ENCODE data around the gene SSNA1.
A peak's percentile ranks its signal among the peaks of the same experiment; 100 is the strongest.

SSNA1 gene

GRCh38 chr9:137205126-137206069 lies 16.9 kb downstream of the SSNA1 start, which contains the start of the genes NDOR1 and TMEM203:
NDOR1 (plus strand) TSS chr9:137205700; CDS start chr9:137205778, 78 bp downstream.
TMEM203 (minus strand) TSS chr9:137205648; CDS start chr9:137205414, 234 bp downstream.
- H3K27ac Mint-ChIP-seq, result peak within 1 kb of the TSS; percentile 94
- H3K4me1 Mint-ChIP-seq, result peaks cover 36% of the 10 kb centered on the region
- peaks cover 13% of the 10 kb centered on the region for H3K36me3 Mint-ChIP-seq
- no peaks in the 10 kb centered on the region for H3K9me3 Mint-ChIP-seq
- H3K27me3 Mint-ChIP-seq, result no peaks in the 10 kb centered on the region
- H3K4me3 Mint-ChIP-seq, result peak within 1 kb of the TSS; percentile 93
- ATAC-seq (ENCODE audit: low read depth), result peak; percentile 64
- peak; percentile 91 to 97 for DNase-seq (ENCODE audit: low spot score in 2 of 2)

GRCh38 chr9:137206602-137207001 lies 18.1 kb downstream of the SSNA1 start:
- ATAC-seq (ENCODE audit: low read depth) (no peak), DNase-seq (ENCODE audit: low spot score in 2 of 2) (no peak)
- Mint-ChIP-seq H3K36me3 (peaks cover 13% of the 10 kb centered on the region), H3K27ac (peak overlapping the region; percentile 94), H3K4me3 (peak overlapping the region; percentile 93), H3K4me1 (peaks cover 35% of the 10 kb centered on the region), H3K9me3 (no peaks in the 10 kb centered on the region), H3K27me3 (no peaks in the 10 kb centered on the region)

- H3K36me3 Mint-ChIP-seq, result peaks cover 15% of the 10 kb centered on the region
- no peak for DNase-seq (ENCODE audit: low spot score in 2 of 2)
Observed at GRCh38 chr9:137211532-137211931, 23.1 kb downstream of the SSNA1 start.

GRCh38 chr9:137212520-137212919 lies 24.0 kb downstream of the SSNA1 start:
- DNase-seq (ENCODE audit: low spot score in 2 of 2), result no peak
- Mint-ChIP-seq H3K27ac (no peak overlapping the region), H3K36me3 (peaks cover 6% of the 10 kb centered on the region), H3K4me3 (no peak overlapping the region), H3K4me1 (peaks cover 5% of the 10 kb centered on the region), H3K27me3 (no peaks in the 10 kb centered on the region), H3K9me3 (no peaks in the 10 kb centered on the region)
- no peak for ATAC-seq (ENCODE audit: low read depth)

More at GRCh38 chr9:137211532-137211931, 23.1 kb downstream of the SSNA1 start:
- Mint-ChIP-seq H3K4me3 (no peak overlapping the region), H3K27me3 (no peaks in the 10 kb centered on the region), H3K9me3 (no peaks in the 10 kb centered on the region), H3K4me1 (peaks cover 15% of the 10 kb centered on the region), H3K27ac (no peak overlapping the region)
- no peak for ATAC-seq (ENCODE audit: low read depth)

GRCh38 chr9:137213160-137214060 lies 24.9 kb downstream of the SSNA1 start:
- Mint-ChIP-seq H3K27me3 (no peaks in the 10 kb centered on the region), H3K9me3 (no peaks in the 10 kb centered on the region), H3K36me3 (peaks cover 5% of the 10 kb centered on the region), H3K27ac (no peak overlapping the region), H3K4me3 (no peak overlapping the region), H3K4me1 (peaks cover 4% of the 10 kb centered on the region)
- DNase-seq (ENCODE audit: low spot score in 2 of 2) (no peak), ATAC-seq (ENCODE audit: low read depth) (no peak)

- no peak for ATAC-seq (ENCODE audit: low read depth)
- DNase-seq (ENCODE audit: low spot score in 2 of 2), result no peak
- H3K9me3 Mint-ChIP-seq, result no peaks in the 10 kb centered on the region
- peaks cover 2% of the 10 kb centered on the region for H3K36me3 Mint-ChIP-seq
- no peaks in the 10 kb centered on the region for H3K27me3 Mint-ChIP-seq
- no peak overlapping the region for H3K27ac Mint-ChIP-seq
- H3K4me1 Mint-ChIP-seq, result peaks cover 2% of the 10 kb centered on the region
- no peak overlapping the region for H3K4me3 Mint-ChIP-seq
Observed at GRCh38 chr9:137214620-137215019, 26.1 kb downstream of the SSNA1 start.

GRCh38 chr9:137215196-137215986 lies 26.9 kb downstream of the SSNA1 start:
- H3K9me3 Mint-ChIP-seq, result no peaks in the 10 kb centered on the region
- H3K27ac Mint-ChIP-seq, result no peak overlapping the region
- H3K27me3 Mint-ChIP-seq, result peaks cover 1% of the 10 kb centered on the region
- peaks cover 2% of the 10 kb centered on the region for H3K4me1 Mint-ChIP-seq
- no peak for ATAC-seq (ENCODE audit: low read depth)
- no peak overlapping the region for H3K4me3 Mint-ChIP-seq
- H3K36me3 Mint-ChIP-seq, result peaks cover 2% of the 10 kb centered on the region
- DNase-seq (ENCODE audit: low spot score in 2 of 2), result no peak

- peaks cover 2% of the 10 kb centered on the region for H3K36me3 Mint-ChIP-seq
- H3K27ac Mint-ChIP-seq, result no peak overlapping the region
Observed at GRCh38 chr9:137216188-137216965, 27.9 kb downstream of the SSNA1 start.

GRCh38 chr9:137217276-137218211 lies 29.1 kb downstream of the SSNA1 start:
- no peak for ATAC-seq (ENCODE audit: low read depth)
- no peak overlapping the region for H3K27ac Mint-ChIP-seq
- peaks cover 2% of the 10 kb centered on the region for H3K36me3 Mint-ChIP-seq

More at GRCh38 chr9:137216188-137216965, 27.9 kb downstream of the SSNA1 start:
- no peaks in the 10 kb centered on the region for H3K9me3 Mint-ChIP-seq
- no peaks in the 10 kb centered on the region for H3K4me1 Mint-ChIP-seq
- DNase-seq (ENCODE audit: low spot score in 2 of 2) (no peak), ATAC-seq (ENCODE audit: low read depth) (no peak)
- peaks cover 4% of the 10 kb centered on the region for H3K27me3 Mint-ChIP-seq
- no peak overlapping the region for H3K4me3 Mint-ChIP-seq

GRCh38 chr9:137218212-137218753 lies 29.8 kb downstream of the SSNA1 start:
- H3K9me3 Mint-ChIP-seq, result no peaks in the 10 kb centered on the region
- peaks cover 2% of the 10 kb centered on the region for H3K36me3 Mint-ChIP-seq
- H3K4me3 Mint-ChIP-seq, result no peak overlapping the region
- peaks cover 5% of the 10 kb centered on the region for H3K4me1 Mint-ChIP-seq
- ATAC-seq (ENCODE audit: low read depth), result no peak
- peaks cover 4% of the 10 kb centered on the region for H3K27me3 Mint-ChIP-seq
- H3K27ac Mint-ChIP-seq, result no peak overlapping the region
- no peak for DNase-seq (ENCODE audit: low spot score in 2 of 2)

More at GRCh38 chr9:137217276-137218211, 29.1 kb downstream of the SSNA1 start:
- Mint-ChIP-seq H3K9me3 (no peaks in the 10 kb centered on the region), H3K4me3 (peak overlapping the region; percentile 14), H3K4me1 (no peaks in the 10 kb centered on the region), H3K27me3 (peaks cover 4% of the 10 kb centered on the region)
- DNase-seq (ENCODE audit: low spot score in 2 of 2), result no peak

GRCh38 chr9:137218754-137219271 lies 30.3 kb downstream of the SSNA1 start:
- no peaks in the 10 kb centered on the region for H3K9me3 Mint-ChIP-seq
- H3K27me3 Mint-ChIP-seq, result peaks cover 4% of the 10 kb centered on the region
- peaks cover 2% of the 10 kb centered on the region for H3K36me3 Mint-ChIP-seq
- no peak overlapping the region for H3K27ac Mint-ChIP-seq
- ATAC-seq (ENCODE audit: low read depth), result no peak
- H3K4me1 Mint-ChIP-seq, result peaks cover 5% of the 10 kb centered on the region
- H3K4me3 Mint-ChIP-seq, result no peak overlapping the region
- no peak for DNase-seq (ENCODE audit: low spot score in 2 of 2)

Measured in memory B cell (primary cell).